Measurements from ENCODE around the gene ABLIM1. TPM values are rescaled to one million over a fixed set of nuclear protein-coding genes. Genes with fewer than 3 reads are reported as not detected.
A peak's percentile ranks its signal among the peaks of the same experiment; 100 is the strongest.

Gene ABLIM1
- total RNA-seq, 1 experiment from 2014 or later: 28.2 TPM

GRCh38 chr10:114649217-114649903 is 8.7 kb downstream of the ABLIM1 start:
- DNase-seq (ENCODE audit: extremely low read depth, low read depth): no peak

- no peak for DNase-seq (ENCODE audit: extremely low read depth, low read depth)
Observed at GRCh38 chr10:114648368-114648767, 9.7 kb downstream of the ABLIM1 start.

DNA sequence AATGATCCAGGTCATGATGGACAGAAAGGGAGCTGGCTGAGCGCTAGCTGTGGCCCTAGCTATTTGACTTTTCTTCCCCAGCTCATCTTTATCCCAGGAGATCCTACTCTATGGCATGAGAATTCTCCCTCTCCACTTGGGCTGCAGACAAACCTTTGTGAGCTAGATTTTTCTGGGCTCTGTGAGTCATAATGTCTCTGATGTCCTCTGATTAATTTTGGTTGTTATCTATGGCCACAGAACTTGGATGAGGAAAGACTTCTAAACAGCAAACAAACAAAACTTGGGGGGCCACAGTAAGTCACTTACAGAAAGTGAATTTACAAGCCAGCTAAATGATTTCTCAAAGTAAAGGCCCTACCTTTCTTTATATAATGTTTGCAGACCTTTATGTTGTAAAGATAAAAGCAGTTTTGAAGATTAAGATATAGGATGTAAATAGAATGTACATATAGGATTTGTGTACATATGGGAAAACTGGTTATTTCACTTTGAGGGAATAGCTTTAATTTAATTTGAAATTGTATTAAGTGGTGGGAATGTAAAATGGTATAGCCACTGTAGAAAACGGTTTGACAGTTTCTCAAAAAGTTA is 10.4 kb downstream of the ABLIM1 start:
- no peak for DNase-seq (ENCODE audit: extremely low read depth, low read depth)

- no peak for DNase-seq (ENCODE audit: extremely low read depth, low read depth)
Observed at GRCh38 chr10:114646426-114646825, 11.6 kb downstream of the ABLIM1 start.

GRCh38 chr10:114645706-114646105 is 12.4 kb downstream of the ABLIM1 start:
- no peak for DNase-seq (ENCODE audit: extremely low read depth, low read depth)

GRCh38 chr10:114643158-114643557 is 14.9 kb downstream of the ABLIM1 start:
- DNase-seq (ENCODE audit: extremely low read depth, low read depth): no peak

GRCh38 chr10:114642729-114643128 is 15.3 kb downstream of the ABLIM1 start:
- DNase-seq (ENCODE audit: extremely low read depth, low read depth): no peak

- no peak for DNase-seq (ENCODE audit: extremely low read depth, low read depth)
Observed at GRCh38 chr10:114638821-114639625, 19.1 kb downstream of the ABLIM1 start.

DNA sequence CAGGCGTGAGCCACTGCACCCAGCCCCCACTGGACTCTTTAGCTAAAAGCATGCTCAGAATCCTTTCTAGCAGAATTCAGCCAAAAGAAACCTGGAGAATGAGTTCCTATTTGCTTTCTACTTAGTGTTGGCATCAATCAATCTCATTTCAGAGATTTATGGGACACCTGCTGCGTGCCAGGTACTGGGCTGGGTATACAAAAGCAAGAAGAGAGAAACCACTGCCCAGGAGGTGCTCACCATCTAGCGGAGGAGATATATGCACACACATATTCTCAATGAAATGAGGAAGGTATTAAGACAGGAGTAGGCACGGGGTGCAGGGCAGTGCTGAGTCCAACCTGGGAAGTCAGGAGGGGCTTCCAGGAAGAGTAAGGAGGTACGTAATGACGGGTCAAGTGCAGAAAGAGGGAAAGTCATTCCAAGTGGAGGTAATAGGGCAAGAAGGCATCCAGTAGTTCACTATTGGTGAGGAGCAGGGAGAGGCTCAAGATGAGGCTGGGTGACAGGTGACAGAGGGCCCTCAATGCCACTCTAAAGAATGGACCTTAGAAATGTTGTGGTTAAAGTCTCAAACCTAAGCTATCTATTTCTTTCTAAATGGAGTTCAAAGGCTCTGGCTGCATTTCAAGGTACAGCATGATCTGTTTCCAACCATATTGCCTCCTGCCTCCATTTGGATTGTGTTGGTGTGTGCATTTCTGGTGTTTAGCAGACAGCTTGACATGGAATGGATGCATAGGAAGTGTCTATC is 22.1 kb downstream of the ABLIM1 start:
- DNase-seq (ENCODE audit: extremely low read depth, low read depth): no peak

DNA sequence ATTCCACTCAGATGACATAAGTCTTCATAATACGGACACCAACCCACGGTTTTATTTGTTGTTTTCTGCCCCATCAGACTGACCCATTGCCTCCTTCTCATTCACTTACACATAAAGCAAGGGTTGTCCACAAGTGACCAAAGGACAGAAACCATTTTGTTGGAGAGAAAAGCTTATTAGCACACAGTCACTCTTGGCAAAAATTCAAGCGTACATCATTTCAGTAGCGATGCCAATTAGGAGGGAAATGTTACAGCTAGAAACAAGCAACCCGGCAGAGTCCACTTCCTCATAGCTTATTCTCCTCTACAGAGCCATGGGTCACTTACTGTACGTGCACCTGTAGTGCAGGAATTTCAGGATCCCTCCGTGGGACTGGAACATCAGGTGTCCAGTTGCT is 23.0 kb downstream of the ABLIM1 start:
- DNase-seq (ENCODE audit: extremely low read depth, low read depth): no peak

DNA sequence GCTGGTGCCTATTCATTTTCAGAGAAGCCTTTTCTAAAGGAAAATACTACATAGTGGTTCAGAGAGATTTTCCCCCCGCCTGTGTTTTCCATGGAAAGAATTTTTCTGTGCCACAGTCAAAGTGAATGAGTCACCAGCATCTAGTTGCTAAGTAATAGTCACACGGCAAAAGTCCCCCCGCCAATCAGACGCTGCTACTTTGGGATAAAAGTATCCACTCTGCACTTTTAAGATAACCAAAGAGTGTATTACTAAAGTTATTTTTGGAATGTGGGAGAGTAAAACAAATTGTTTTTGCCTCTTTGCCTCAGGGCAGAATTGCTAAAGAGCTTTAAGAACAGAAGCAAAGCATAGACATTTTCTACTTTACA is 23.5 kb downstream of the ABLIM1 start:
- peak; percentile 67 for DNase-seq (ENCODE audit: extremely low read depth, low read depth)

GRCh38 chr10:114632869-114633715 is 25.0 kb downstream of the ABLIM1 start:
- peak; percentile 76 for DNase-seq (ENCODE audit: extremely low read depth, low read depth)

GRCh38 chr10:114631666-114632417 is 26.2 kb downstream of the ABLIM1 start:
- DNase-seq (ENCODE audit: extremely low read depth, low read depth): no peak

GRCh38 chr10:114631090-114631665 is 26.9 kb downstream of the ABLIM1 start:
- no peak for DNase-seq (ENCODE audit: extremely low read depth, low read depth)

GRCh38 chr10:114629824-114630730 is 28.0 kb downstream of the ABLIM1 start:
- DNase-seq (ENCODE audit: extremely low read depth, low read depth): no peak

- DNase-seq (ENCODE audit: extremely low read depth, low read depth): no peak
Observed at GRCh38 chr10:114629083-114629823, 28.8 kb downstream of the ABLIM1 start.

DNA sequence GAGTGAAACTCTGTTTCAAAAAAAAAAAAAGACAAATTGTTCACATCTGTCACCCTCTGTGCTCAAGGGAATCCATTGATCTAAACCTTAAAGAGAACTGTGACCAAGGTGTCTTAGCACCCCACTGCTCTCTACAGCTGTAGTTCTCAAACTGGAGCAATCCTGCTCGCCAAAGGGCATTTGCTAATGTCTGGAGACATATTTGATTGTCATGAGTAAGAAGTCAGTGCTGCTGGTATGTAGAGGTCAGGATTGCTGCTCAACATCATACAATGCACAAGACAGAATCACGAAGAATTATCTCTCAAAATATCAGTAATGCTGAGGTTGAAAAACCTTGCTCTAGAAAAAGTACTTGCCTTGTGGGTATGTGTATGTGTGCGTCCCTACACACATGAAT is 30.0 kb downstream of the ABLIM1 start:
- DNase-seq (ENCODE audit: extremely low read depth, low read depth): no peak

Data from NCI-H460 (cell line).